Gastrocnemius medialis (tissue), 4 donors: ENCODE measurements around the gene MYOM3. TPM values are rescaled to one million over a fixed set of nuclear protein-coding genes. Genes with fewer than 3 reads are reported as not detected.

ENCODE experiments used
- ATAC-seq, 2 donors: fragments of 150-250 bp; one replicate each; pipeline ENCODE4 v1.9.1; 2016
- DNase-seq, 2 donors: peaks; one replicate each; pipeline ENCODE4 v3.0.0-alpha.2; 2019
- H3K27ac ChIP-seq, 4 donors: fragments of 200-600 bp; sonication (generic); 1 replicate in 1 of 4; 2 replicates in 3 of 4; pipeline ENCODE4 v1.5.1; 2016 to 2018; ENCODE audit warnings: mild to moderate bottlenecking in 2 of 4, moderate library complexity in 1 of 4
- H3K27me3 ChIP-seq, 3 donors: fragments of 200-600 bp; sonication (generic) in 2 of 3; 1 replicate in 1 of 3; 2 replicates in 2 of 3; pipeline versions ENCODE4 v1.5.1 to v1.6.0; 2016 to 2019; ENCODE audit warnings: mild to moderate bottlenecking in 1 of 3, moderate library complexity in 1 of 3
- H3K36me3 ChIP-seq, 2 donors: fragments of 200-600 bp; sonication (generic) in 1 of 2; one replicate each; pipeline ENCODE4 v1.5.1; 2017 to 2018
- H3K4me1 ChIP-seq, 2 donors: fragments of 200-600 bp; sonication (generic) in 1 of 2; one replicate each; pipeline ENCODE4 v1.5.1; 2016 to 2017; ENCODE audit warnings: mild to moderate bottlenecking in 2 of 2
- H3K4me3 ChIP-seq, 4 donors: fragments of 200-600 bp; sonication (generic) in 3 of 4; 1 replicate in 1 of 4; 2 replicates in 3 of 4; pipeline ENCODE4 v1.5.1; 2016 to 2019; ENCODE audit warnings: mild to moderate bottlenecking in 2 of 4
- H3K9me3 ChIP-seq, 3 donors: fragments of 200-600 bp; sonication (generic) in 2 of 3; 1 replicate in 1 of 3; 2 replicates in 2 of 3; pipeline ENCODE4 v1.5.1; 2016 to 2019
- CTCF ChIP-seq, 5 experiments: fragments of 450-650 bp in 3 of 5; fragments of 200-600 bp in 2 of 5; sonication (generic) in 2 of 5; IDR thresholded peaks in 4 of 5; conservative IDR thresholded peaks in 1 of 5; 1 replicate in 4 of 5; 2 replicates in 1 of 5; pipeline ENCODE4 v1.5.1; 2016 to 2019; ENCODE audit warnings: antibody characterized with exemption in 5 of 5, mild to moderate bottlenecking in 3 of 5, moderate library complexity in 3 of 5
- POLR2A ChIP-seq, 2 donors: fragments of 450-650 bp; IDR thresholded peaks; one replicate each; pipeline ENCODE4 v1.6.1; 2017; ENCODE audit warnings: antibody characterized with exemption in 2 of 2, mild to moderate bottlenecking in 2 of 2, moderate library complexity in 2 of 2
- in situ Hi-C, 4 donors: fragments of 200-750 bp; cut with MboI; loops; one replicate each; pipeline versions ENCODE4 v1.15.0 to v1.8.0; 2017; ENCODE audit warnings: low sequenced_read_pairs in 4 of 4
- intact Hi-C: fragments of 100-400 bp; cut with DNase I; formaldehyde crosslinking; loops from one replicate; pipeline ENCODE4 v1.15.1; 2023; ENCODE audit warnings: low total_unique reads
- total RNA-seq, 4 donors: library from RNA; depleted of rRNA; stranded (reverse); fragments of >200 nt; gene quantifications; one replicate each; pipeline versions ENCODE4 v1.1.0 to v1.2.3, GENCODE V29; 2016

Gene MYOM3
- total RNA-seq, 4 donors from 2014 or later: 114 to 266 (median 184) TPM

- peaks cover 28 to 35% of the 10 kb centered on the region in 2 donors for H3K4me1 ChIP-seq
- no peak for TF ChIP-seq POLR2A (IDR thresholded peaks at IDR 0.05)
- TF ChIP-seq CTCF (IDR thresholded peaks at IDR 0.05 in 4 of 5, conservative IDR thresholded peaks at IDR 0.05 in 1 of 5): no peak
- DNase-seq: no peak
- in situ Hi-C loops (no loop called here), intact Hi-C loops (no loop called here)
- H3K27ac ChIP-seq: peak overlapping the region; percentile 93 to 97 (median 96)
- no peak overlapping the region for H3K4me3 ChIP-seq
- no peaks in the 10 kb centered on the region for H3K27me3 ChIP-seq
- no peaks in the 10 kb centered on the region for H3K9me3 ChIP-seq
- no peak for ATAC-seq
- H3K36me3 ChIP-seq: peaks cover 0 to 33% of the 10 kb centered on the region in 2 donors
Measured at GRCh38 chr1:24093732-24094131, 18.2 kb downstream of the MYOM3 start.

GRCh38 chr1:24092979-24093378 lies 19.0 kb downstream of the MYOM3 start:
- no peak for DNase-seq
- no peaks in the 10 kb centered on the region for H3K9me3 ChIP-seq
- H3K4me3 ChIP-seq: no peak overlapping the region
- H3K36me3 ChIP-seq: peaks cover 0 to 38% of the 10 kb centered on the region in 2 donors
- in situ Hi-C loops: no loop called here
- TF ChIP-seq CTCF (IDR thresholded peaks at IDR 0.05 in 4 of 5, conservative IDR thresholded peaks at IDR 0.05 in 1 of 5) (no peak), POLR2A (IDR thresholded peaks at IDR 0.05) (no peak)
- no peak for ATAC-seq
- H3K27ac ChIP-seq: peak overlapping the region; percentile 93 to 97 (median 96)
- peaks cover 28 to 33% of the 10 kb centered on the region in 2 donors for H3K4me1 ChIP-seq
- intact Hi-C loops: no loop called here
- no peaks in the 10 kb centered on the region for H3K27me3 ChIP-seq

GRCh38 chr1:24091971-24092482 lies 19.9 kb downstream of the MYOM3 start:
- no peak for DNase-seq
- H3K27me3 ChIP-seq: no peaks in the 10 kb centered on the region
- no peak overlapping the region for H3K4me3 ChIP-seq
- TF ChIP-seq CTCF (IDR thresholded peaks at IDR 0.05 in 4 of 5, conservative IDR thresholded peaks at IDR 0.05 in 1 of 5) (no peak), POLR2A (IDR thresholded peaks at IDR 0.05) (no peak)
- intact Hi-C loops (no loop called here), in situ Hi-C loops (no loop called here)
- peak overlapping the region; percentile 93 to 97 (median 96) for H3K27ac ChIP-seq
- peaks cover 21 to 27% of the 10 kb centered on the region in 2 donors for H3K4me1 ChIP-seq
- H3K36me3 ChIP-seq: peaks cover 0 to 48% of the 10 kb centered on the region in 2 donors
- no peak for ATAC-seq
- no peaks in the 10 kb centered on the region for H3K9me3 ChIP-seq

- in situ Hi-C loops (no loop called here), intact Hi-C loops (no loop called here)
- Histone ChIP-seq H3K9me3 (no peaks in the 10 kb centered on the region), H3K27me3 (no peaks in the 10 kb centered on the region), H3K4me3 (no peak overlapping the region), H3K36me3 (peaks cover 0 to 52% of the 10 kb centered on the region in 2 donors), H3K27ac (peak overlapping the region; percentile 93 to 97 (median 96)), H3K4me1 (peaks cover 9 to 17% of the 10 kb centered on the region in 2 donors)
- ATAC-seq: no peak
- DNase-seq: peak in 1 of 2 donors; percentile 15
- TF ChIP-seq POLR2A (IDR thresholded peaks at IDR 0.05): no peak
- TF ChIP-seq CTCF (IDR thresholded peaks at IDR 0.05 in 4 of 5, conservative IDR thresholded peaks at IDR 0.05 in 1 of 5): no peak
Measured at GRCh38 chr1:24090736-24091135, 21.2 kb downstream of the MYOM3 start.
